ENCODE measurements around the gene IL1A.

DNA sequence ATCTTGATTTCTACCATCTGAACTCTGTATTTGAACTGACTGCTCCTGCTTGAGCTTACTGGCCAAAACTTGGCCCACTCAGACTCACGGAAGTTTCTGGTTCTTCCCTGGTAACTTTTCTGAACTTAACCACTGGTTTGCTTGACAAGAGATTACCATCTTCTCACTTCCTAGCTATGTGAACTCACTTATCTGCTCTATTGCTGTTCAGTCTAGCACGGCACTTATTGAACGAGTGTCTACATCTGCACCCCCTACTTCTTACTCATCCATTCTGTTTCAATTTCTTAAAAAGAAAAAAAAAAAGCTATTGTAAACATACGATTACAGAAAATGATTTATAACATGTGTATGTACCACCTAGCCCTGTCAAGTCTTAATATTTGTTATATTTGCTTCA, 28.8 kb downstream of the IL1A start:
- TF ChIP-seq, protein P1, sequence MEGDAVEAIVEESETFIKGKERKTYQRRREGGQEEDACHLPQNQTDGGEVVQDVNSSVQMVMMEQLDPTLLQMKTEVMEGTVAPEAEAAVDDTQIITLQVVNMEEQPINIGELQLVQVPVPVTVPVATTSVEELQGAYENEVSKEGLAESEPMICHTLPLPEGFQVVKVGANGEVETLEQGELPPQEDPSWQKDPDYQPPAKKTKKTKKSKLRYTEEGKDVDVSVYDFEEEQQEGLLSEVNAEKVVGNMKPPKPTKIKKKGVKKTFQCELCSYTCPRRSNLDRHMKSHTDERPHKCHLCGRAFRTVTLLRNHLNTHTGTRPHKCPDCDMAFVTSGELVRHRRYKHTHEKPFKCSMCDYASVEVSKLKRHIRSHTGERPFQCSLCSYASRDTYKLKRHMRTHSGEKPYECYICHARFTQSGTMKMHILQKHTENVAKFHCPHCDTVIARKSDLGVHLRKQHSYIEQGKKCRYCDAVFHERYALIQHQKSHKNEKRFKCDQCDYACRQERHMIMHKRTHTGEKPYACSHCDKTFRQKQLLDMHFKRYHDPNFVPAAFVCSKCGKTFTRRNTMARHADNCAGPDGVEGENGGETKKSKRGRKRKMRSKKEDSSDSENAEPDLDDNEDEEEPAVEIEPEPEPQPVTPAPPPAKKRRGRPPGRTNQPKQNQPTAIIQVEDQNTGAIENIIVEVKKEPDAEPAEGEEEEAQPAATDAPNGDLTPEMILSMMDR (IDR thresholded peaks at IDR 0.05 in 2 of 3, conservative IDR thresholded peaks at IDR 0.05 in 1 of 3; ENCODE audit: control insufficient read depth in 2 of 3, extremely low read depth in 1 of 3, insufficient read depth in 1 of 3, low read depth in 3 of 3, low read length in 3 of 3), result no peak
- TF ChIP-seq CHD2 (IDR thresholded peaks at IDR 0.05; ENCODE audit: borderline replicate concordance, low read depth, low read length) (no peak), RCOR1 (conservative IDR thresholded peaks at IDR 0.05; ENCODE audit: low read depth, low read length) (no peak), CEBPB (IDR thresholded peaks at IDR 0.05; ENCODE audit: borderline replicate concordance in 1 of 2, low read depth in 2 of 2, low read length in 2 of 2) (no peak), SRF (IDR thresholded peaks at IDR 0.05; ENCODE audit: low read depth in 2 of 2, low read length in 2 of 2) (no peak), SUPT20H (IDR thresholded peaks at IDR 0.05; ENCODE audit: borderline replicate concordance, control insufficient read depth, low read depth, low read length) (no peak), SMC3 (IDR thresholded peaks at IDR 0.05; ENCODE audit: borderline replicate concordance, low read length) (no peak), POLR2A (IDR thresholded peaks at IDR 0.05; ENCODE audit: low read depth, low read length) (no peak), SPI1 (IDR thresholded peaks at IDR 0.05; ENCODE audit: borderline replicate concordance, insufficient read depth, low read depth, low read length) (no peak)
- TF ChIP-seq, protein P2, sequence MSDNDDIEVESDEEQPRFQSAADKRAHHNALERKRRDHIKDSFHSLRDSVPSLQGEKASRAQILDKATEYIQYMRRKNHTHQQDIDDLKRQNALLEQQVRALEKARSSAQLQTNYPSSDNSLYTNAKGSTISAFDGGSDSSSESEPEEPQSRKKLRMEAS (IDR thresholded peaks at IDR 0.05; ENCODE audit: low read depth, low read length), result no peak

Data from GM12878 (cell line).